Activated naive CD4-positive, alpha-beta T cell (primary cell): ENCODE measurements around the gene PPP1R16B.
"Not testable (repeated sequence)": the region's sequence is repeated elsewhere in the genome, so short reads cannot be mapped to it uniquely, and the experiment has no call there.

Experiments
- DNase-seq, 4 experiments: peaks; one replicate each; lab custom pipeline; 2025; lab: John Stamatoyannopoulos, UW

The PPP1R16B gene

GRCh38 chr20:38935285-38935684, 129.8 kb downstream of the PPP1R16B start:
- DNase-seq: no peak

GRCh38 chr20:38935967-38936407, 130.5 kb downstream of the PPP1R16B start:
- no peak for DNase-seq

GRCh38 chr20:38937000-38937399, 131.5 kb downstream of the PPP1R16B start:
- no peak for DNase-seq

- DNase-seq: no peak
Measured at GRCh38 chr20:38937978-38938473, 132.5 kb downstream of the PPP1R16B start.

GRCh38 chr20:38939686-38940085, 134.2 kb downstream of the PPP1R16B start:
- DNase-seq: no peak

- no peak for DNase-seq
Measured at GRCh38 chr20:38940644-38941043, 135.1 kb downstream of the PPP1R16B start.

- no peak for DNase-seq
Measured at GRCh38 chr20:38941726-38942389, 136.4 kb downstream of the PPP1R16B start.

- DNase-seq: no peak
Measured at GRCh38 chr20:38945012-38945411, 139.5 kb downstream of the PPP1R16B start.

GRCh38 chr20:38946836-38947235, 141.3 kb downstream of the PPP1R16B start:
- DNase-seq: no peak

GRCh38 chr20:38947931-38948362, 142.4 kb downstream of the PPP1R16B start:
- DNase-seq: no peak

- no peak for DNase-seq
Measured at GRCh38 chr20:38950254-38950653, 144.8 kb downstream of the PPP1R16B start.

GRCh38 chr20:38951611-38952010, 146.1 kb downstream of the PPP1R16B start:
- no peak for DNase-seq

- no peak for DNase-seq
Measured at GRCh38 chr20:38952153-38952552, 146.7 kb downstream of the PPP1R16B start.

- DNase-seq: no peak
Measured at GRCh38 chr20:38953630-38954340, 148.3 kb downstream of the PPP1R16B start.

GRCh38 chr20:38957235-38957876, 151.9 kb downstream of the PPP1R16B start:
- no peak for DNase-seq

GRCh38 chr20:38957915-38958485, 152.5 kb downstream of the PPP1R16B start:
- DNase-seq: no peak

GRCh38 chr20:38960187-38960687, 154.7 kb downstream of the PPP1R16B start:
- DNase-seq: not testable (repeated sequence)

GRCh38 chr20:38961530-38962043, 156.1 kb downstream of the PPP1R16B start:
- DNase-seq: no peak

GRCh38 chr20:38962044-38962927, 156.8 kb downstream of the PPP1R16B start, which contains the start of gene DHX35:
Gene DHX35, plus strand, starts transcription at chr20:38962344. Its CDS starts 24 bp downstream, at chr20:38962368.
- DNase-seq: peak; percentile 92 to 98 (median 96)

GRCh38 chr20:38962928-38963401, 157.5 kb downstream of the PPP1R16B start:
- DNase-seq: no peak

- DNase-seq: no peak
Measured at GRCh38 chr20:38963745-38964144, 158.2 kb downstream of the PPP1R16B start.
